ENCODE data around the gene PDSS2.

GRCh38 chr6:107120404-107120803, 339.0 kb downstream of the PDSS2 start:
- TF ChIP-seq REST (IDR thresholded peaks at IDR 0.05; ENCODE audit: insufficient read depth in 1 of 2, low read depth in 2 of 2, low read length in 1 of 2) (no peak), CTCF (IDR thresholded peaks at IDR 0.05) (no peak), POLR2AphosphoS5 (IDR thresholded peaks at IDR 0.05; ENCODE audit: low read depth, low read length) (no peak), SIN3A (IDR thresholded peaks at IDR 0.05; ENCODE audit: borderline replicate concordance, insufficient read depth, low read depth, low read length) (no peak), TCF7L2 (IDR thresholded peaks at IDR 0.05; ENCODE audit: low read depth, low read length) (no peak)

Measured in Panc1 (cell line).